ENCODE data around the gene G6PC1. TPM values are rescaled to one million over a fixed set of nuclear protein-coding genes. Genes with fewer than 3 reads are reported as not detected.
"Not testable (repeated sequence)": the region's sequence is repeated elsewhere in the genome, so short reads cannot be mapped to it uniquely, and the experiment has no call there.

G6PC1 gene
- total RNA-seq, 4 donors from 2014 or later, result 0.06 TPM; not detected in 3

DNA sequence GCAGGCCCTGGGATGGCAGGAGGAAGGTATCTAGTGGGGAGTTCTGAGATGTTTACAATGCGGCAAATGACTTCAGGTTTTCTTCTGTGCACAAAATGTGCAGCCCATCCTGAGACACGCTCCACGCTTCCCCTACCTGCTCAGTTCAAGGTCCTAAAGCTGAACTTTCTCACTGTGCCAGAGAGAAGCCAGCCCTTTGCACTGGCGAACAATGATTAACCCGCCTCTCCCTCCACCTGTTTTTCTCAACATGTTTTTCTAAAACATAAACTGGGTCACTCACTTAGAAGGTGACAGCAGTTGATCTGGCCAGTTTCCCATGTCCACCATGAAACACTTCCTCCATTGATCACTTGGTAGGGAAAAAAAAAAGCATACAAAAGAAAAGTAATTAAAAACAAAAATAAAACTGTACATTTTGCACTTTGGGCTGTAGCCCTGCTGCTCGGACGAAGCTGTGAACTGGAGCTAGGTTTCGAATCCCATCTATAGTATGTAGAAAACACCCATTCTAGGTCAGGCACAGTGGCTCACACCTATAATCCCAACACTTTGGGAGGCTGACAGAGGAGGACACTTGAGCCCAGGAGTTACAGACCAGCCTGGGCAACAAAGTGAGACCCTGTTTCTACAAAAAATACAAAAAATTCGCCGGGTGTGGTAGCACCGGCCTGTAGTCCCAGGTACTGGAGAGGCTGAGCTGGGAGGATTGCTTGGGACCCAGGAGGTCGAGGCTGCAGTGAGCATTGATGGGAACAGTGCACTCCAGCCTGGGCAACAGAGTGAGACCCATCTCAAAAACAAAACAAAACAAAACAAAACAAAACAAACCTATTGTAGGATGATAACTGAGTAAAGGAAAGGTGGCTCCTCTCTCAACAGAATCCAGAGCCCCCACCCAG, 6.1 kb upstream of the G6PC1 start:
- peaks cover 36 to 54% (median 51%) of the 10 kb centered on the region in 4 donors for H3K4me1 ChIP-seq
- 76% methylated on average over 12 of the region's 12 CpGs for WGBS
- DNase-seq (ENCODE audit: extremely low spot score), result no peak
- no peaks in the 10 kb centered on the region for H3K27me3 ChIP-seq
- H3K9me3 ChIP-seq, result no peaks in the 10 kb centered on the region
- TF ChIP-seq EP300 (IDR thresholded peaks at IDR 0.05) (no peak), POLR2AphosphoS5 (IDR thresholded peaks at IDR 0.05) (no peak), POLR2A (IDR thresholded peaks at IDR 0.05; ENCODE audit: low read depth) (no peak)
- TF ChIP-seq, protein P1, sequence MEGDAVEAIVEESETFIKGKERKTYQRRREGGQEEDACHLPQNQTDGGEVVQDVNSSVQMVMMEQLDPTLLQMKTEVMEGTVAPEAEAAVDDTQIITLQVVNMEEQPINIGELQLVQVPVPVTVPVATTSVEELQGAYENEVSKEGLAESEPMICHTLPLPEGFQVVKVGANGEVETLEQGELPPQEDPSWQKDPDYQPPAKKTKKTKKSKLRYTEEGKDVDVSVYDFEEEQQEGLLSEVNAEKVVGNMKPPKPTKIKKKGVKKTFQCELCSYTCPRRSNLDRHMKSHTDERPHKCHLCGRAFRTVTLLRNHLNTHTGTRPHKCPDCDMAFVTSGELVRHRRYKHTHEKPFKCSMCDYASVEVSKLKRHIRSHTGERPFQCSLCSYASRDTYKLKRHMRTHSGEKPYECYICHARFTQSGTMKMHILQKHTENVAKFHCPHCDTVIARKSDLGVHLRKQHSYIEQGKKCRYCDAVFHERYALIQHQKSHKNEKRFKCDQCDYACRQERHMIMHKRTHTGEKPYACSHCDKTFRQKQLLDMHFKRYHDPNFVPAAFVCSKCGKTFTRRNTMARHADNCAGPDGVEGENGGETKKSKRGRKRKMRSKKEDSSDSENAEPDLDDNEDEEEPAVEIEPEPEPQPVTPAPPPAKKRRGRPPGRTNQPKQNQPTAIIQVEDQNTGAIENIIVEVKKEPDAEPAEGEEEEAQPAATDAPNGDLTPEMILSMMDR (IDR thresholded peaks at IDR 0.05), result no peak
- no peaks in the 10 kb centered on the region for H3K36me3 ChIP-seq
- no peak overlapping the region for H3K4me3 ChIP-seq
- peak overlapping the region in 2 of 4 donors; percentile 25 to 30 for H3K27ac ChIP-seq (replicated peaks in 1 of 4)
- intact Hi-C loops (cut with DNase I), result no loop called here

DNA sequence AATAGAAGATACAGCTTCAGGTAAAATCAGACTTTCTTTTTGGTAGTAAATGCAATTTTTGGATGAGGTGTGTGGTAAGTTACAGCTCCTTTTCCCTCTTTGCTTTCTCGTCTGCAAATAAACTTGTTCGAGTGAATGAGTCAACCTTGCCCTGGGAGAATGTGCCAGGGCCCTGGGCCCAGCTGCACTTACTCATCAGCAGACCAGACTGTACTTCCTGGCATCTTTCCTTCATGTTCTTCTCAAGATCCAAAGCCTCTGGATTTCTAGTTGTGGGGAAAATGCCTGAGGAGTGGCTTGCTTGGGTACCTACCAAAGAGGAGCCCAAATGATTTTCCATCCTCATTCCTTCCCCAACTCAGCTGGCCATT, 5.4 kb upstream of the G6PC1 start:
- Histone ChIP-seq H3K4me3 (no peak overlapping the region), H3K27me3 (no peaks in the 10 kb centered on the region), H3K27ac (replicated peaks in 1 of 4) (peak overlapping the region in 3 of 4 donors; percentile 15 to 30 (median 25)), H3K36me3 (no peaks in the 10 kb centered on the region), H3K4me1 (peaks cover 36 to 54% (median 51%) of the 10 kb centered on the region in 4 donors), H3K9me3 (no peaks in the 10 kb centered on the region)
- intact Hi-C loops (cut with DNase I), result no loop called here
- peak; percentile 93 for DNase-seq (ENCODE audit: extremely low spot score)
- WGBS, result 0% methylated on average over 2 of the region's 2 CpGs
- TF ChIP-seq, protein P1 (IDR thresholded peaks at IDR 0.05), result no peak
- TF ChIP-seq EP300 (IDR thresholded peaks at IDR 0.05) (no peak), POLR2AphosphoS5 (IDR thresholded peaks at IDR 0.05) (peak; percentile 70 to 72)

DNA sequence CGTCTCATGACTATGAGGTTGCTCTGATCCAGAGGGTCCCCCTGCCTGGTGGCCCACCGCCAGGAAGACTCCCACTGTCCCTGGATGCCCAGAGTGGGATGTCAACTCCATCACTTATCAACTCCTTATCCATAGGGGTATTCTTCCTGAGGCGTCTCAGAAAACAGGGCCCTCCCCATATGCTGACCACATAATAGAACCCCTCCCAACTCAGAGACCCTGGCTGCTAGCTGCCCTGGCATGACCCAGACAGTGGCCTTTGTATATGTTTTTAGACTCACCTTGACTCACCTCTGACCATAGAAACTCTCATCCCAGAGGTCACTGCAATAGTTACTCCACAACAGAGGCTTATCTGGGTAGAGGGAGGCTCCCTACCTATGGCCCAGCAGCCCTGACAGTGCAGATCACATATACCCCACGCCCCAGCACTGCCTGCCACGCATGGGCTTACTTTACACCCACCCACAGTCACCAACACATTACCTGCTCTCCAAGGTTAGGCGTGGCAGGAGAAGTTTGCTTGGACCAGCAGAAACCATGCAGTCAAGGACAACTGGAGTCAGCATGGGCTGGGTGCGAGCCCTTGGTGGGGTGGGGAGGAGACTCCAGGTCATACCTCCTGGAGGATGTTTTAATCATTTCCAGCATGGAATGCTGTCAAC, 2.3 kb upstream of the G6PC1 start:
- WGBS, result 97% methylated on average over 5 of the region's 7 CpGs
- no peak for DNase-seq (ENCODE audit: extremely low spot score)
- TF ChIP-seq POLR2AphosphoS5 (IDR thresholded peaks at IDR 0.05) (no peak), EP300 (IDR thresholded peaks at IDR 0.05) (no peak), POLR2A (IDR thresholded peaks at IDR 0.05; ENCODE audit: low read depth) (no peak)
- TF ChIP-seq, protein P1 (IDR thresholded peaks at IDR 0.05), result no peak

DNA sequence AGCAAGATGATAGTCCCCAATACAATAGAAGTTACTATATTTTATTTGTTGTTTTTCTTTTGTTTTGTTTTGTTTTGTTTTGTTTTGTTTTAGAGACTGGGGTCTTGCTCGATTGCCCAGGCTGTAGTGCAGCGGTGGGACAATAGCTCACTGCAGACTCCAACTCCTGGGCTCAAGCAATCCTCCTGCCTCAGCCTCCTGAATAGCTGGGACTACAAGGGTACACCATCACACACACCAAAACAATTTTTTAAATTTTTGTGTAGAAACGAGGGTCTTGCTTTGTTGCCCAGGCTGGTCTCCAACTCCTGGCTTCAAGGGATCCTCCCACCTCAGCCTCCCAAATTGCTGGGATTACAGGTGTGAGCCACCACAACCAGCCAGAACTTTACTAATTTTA, 618 bp upstream of the G6PC1 start:
- DNase-seq (ENCODE audit: extremely low spot score); H3K27ac ChIP-seq (replicated peaks in 1 of 4); intact Hi-C loops (cut with DNase I); H3K4me3 ChIP-seq; H3K27me3 ChIP-seq; H3K9me3 ChIP-seq; H3K36me3 ChIP-seq: not testable (repeated sequence)
- 81% methylated on average over 3 of the region's 3 CpGs for WGBS
- peaks cover 0 to 11% (median 8%) of the 10 kb centered on the region in 4 donors for H3K4me1 ChIP-seq

More for the DNA sequence above, 2.3 kb upstream of the G6PC1 start:
- intact Hi-C loops (cut with DNase I), result no loop called here
- H3K9me3 ChIP-seq, result no peaks in the 10 kb centered on the region
- H3K27ac ChIP-seq (replicated peaks in 1 of 4), result no peak overlapping the region
- no peaks in the 10 kb centered on the region for H3K27me3 ChIP-seq
- H3K36me3 ChIP-seq, result no peaks in the 10 kb centered on the region
- peaks cover 14 to 28% (median 25%) of the 10 kb centered on the region in 4 donors for H3K4me1 ChIP-seq
- no peak overlapping the region for H3K4me3 ChIP-seq

DNA sequence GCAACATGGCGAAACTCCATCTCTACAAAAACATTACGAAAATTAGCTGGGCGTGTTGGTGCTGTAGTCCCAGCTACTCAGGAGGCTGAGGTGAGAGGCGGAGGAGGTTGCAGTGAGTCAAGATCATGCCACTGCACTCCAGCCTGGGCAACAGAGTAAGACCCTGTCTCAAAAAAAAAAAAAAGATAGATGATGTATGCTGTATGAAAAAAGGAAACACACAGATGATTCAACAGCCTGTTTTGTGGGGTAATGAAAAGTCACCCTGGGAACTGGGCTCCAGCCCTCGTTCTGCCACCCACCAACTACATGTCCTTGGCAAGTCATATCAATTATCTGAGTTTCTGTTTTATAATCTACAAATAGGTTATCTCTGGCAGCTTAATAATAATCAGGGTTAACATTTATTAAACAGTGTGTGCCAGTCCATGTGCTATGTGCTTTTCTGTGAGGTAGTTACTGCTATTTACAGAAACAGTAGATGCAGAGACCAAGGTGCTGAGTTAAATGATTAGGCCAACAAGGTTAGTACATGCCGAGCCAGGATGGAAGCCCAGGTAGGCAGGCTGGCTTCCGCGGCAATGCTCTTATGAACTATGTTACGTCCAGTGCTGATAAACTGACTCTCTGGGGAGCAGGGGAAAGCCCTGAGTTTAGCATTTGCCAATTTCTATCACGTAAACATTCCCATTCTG, 1.1 kb downstream of the G6PC1 start:
- Histone ChIP-seq H3K27me3 (no peaks in the 10 kb centered on the region), H3K9me3 (no peaks in the 10 kb centered on the region), H3K4me1 (no peaks in the 10 kb centered on the region), H3K27ac (replicated peaks in 1 of 4) (no peak overlapping the region), H3K36me3 (no peaks in the 10 kb centered on the region), H3K4me3 (no peak overlapping the region)
- WGBS, result 81% methylated on average over 10 of the region's 10 CpGs
- no peak for TF ChIP-seq POLR2A (IDR thresholded peaks at IDR 0.05; ENCODE audit: low read depth)
- no peak for TF ChIP-seq EP300 (IDR thresholded peaks at IDR 0.05)
- no peak for TF ChIP-seq POLR2AphosphoS5 (IDR thresholded peaks at IDR 0.05)
- TF ChIP-seq, protein P1 (IDR thresholded peaks at IDR 0.05), result no peak
- intact Hi-C loops (cut with DNase I), result no loop called here
- DNase-seq (ENCODE audit: extremely low spot score), result no peak
